H1 (cell line): Measurements from ENCODE around the gene ZNF837. TPM values are rescaled to one million over a fixed set of nuclear protein-coding genes. Genes with fewer than 3 reads are reported as not detected.

Experiments
- BACH1 ChIP-seq: IDR thresholded peaks from 2 replicates; pipeline ENCODE4 v1.6.1; 2012; ENCODE audit warnings: low read length, improper control_type of control experiment
- CEBPB ChIP-seq: IDR thresholded peaks from 2 replicates; pipeline ENCODE4 v1.6.1; 2012; ENCODE audit warnings: low read depth, low read length
- CHD7 ChIP-seq: fragments of 300-600 bp; sonication (generic); IDR thresholded peaks from 2 replicates; pipeline ENCODE4 v1.7.1; 2012; ENCODE audit warnings: low read length, moderate library complexity, mild to moderate bottlenecking, inconsistent platforms; ENCODE audit not compliant: insufficient replicate concordance
- EZH2 ChIP-seq: fragments of 200-600 bp; sonication (generic); IDR thresholded peaks from 2 replicates; pipeline ENCODE4 v1.7.1; 2012; ENCODE audit warnings: low read depth, mild to moderate bottlenecking, moderate library complexity, low read length, inconsistent platforms; ENCODE audit not compliant: severe bottlenecking
- GABPA ChIP-seq: IDR thresholded peaks from 2 replicates; pipeline ENCODE4 v1.6.1; 2011; ENCODE audit warnings: mild to moderate bottlenecking, low read length, moderate library complexity, borderline replicate concordance; ENCODE audit not compliant: insufficient read depth
- KDM4A ChIP-seq: IDR thresholded peaks from one replicate; pipeline ENCODE4 v1.7.1; 2012; ENCODE audit warnings: low read depth, mild to moderate bottlenecking, moderate library complexity, low read length, inconsistent platforms; ENCODE audit not compliant: severe bottlenecking
- MAFK ChIP-seq: IDR thresholded peaks from 2 replicates; pipeline ENCODE4 v1.6.1; 2012; ENCODE audit warnings: low read depth, mild to moderate bottlenecking, improper control_type of control experiment, low read length
- POLR2A ChIP-seq, 2 experiments: IDR thresholded peaks; 1 replicate in 1 of 2; 2 replicates in 1 of 2; pipeline ENCODE4 v1.6.1; 2011; ENCODE audit warnings: low read depth in 2 of 2, low read length in 2 of 2, mild to moderate bottlenecking in 2 of 2; ENCODE audit errors: control extremely low read depth in 1 of 2
- RXRA ChIP-seq: IDR thresholded peaks from 2 replicates; pipeline ENCODE4 v1.6.1; 2011; ENCODE audit warnings: low read depth, mild to moderate bottlenecking, low read length, moderate library complexity; ENCODE audit not compliant: insufficient read depth
- SIX5 ChIP-seq: IDR thresholded peaks from 2 replicates; pipeline ENCODE4 v1.6.1; 2011; ENCODE audit warnings: mild to moderate bottlenecking, low read depth, low read length
- TBP ChIP-seq: IDR thresholded peaks from 2 replicates; pipeline ENCODE4 v1.6.1; 2011; ENCODE audit warnings: low read depth, low read length, improper control_type of control experiment
- TEAD4 ChIP-seq: IDR thresholded peaks from 2 replicates; pipeline ENCODE4 v1.6.1; 2012; ENCODE audit warnings: low read depth, low read length, inconsistent platforms, mixed read lengths
- polyA plus RNA-seq, 7 experiments: library from polyadenylated mRNA; depleted of rRNA in 3 of 7; stranded (reverse) in 5 of 7; unstranded in 2 of 7; fragments of >200 nt in 5 of 7; fragments of 200-250 nt in 2 of 7; gene quantifications; 1 replicate in 5 of 7; 2 replicates in 1 of 7; 4 replicates in 1 of 7; pipeline versions ENCODE4 v1.2.1 to v1.2.3, GENCODE V29; 2011 to 2013; ENCODE audit warnings: missing spikeins in 2 of 7, mixed read lengths in 2 of 7
- total RNA-seq: library from RNA; stranded (reverse); fragmentation: NEBNext Ultra II Directional; extraction: Animal tissue kit (Norgen Biotek cat#: 25700); gene quantifications from 2 replicates; pipeline ENCODE4 v1.2.1, GENCODE V29; 2021

ZNF837 gene
- total and polyA plus RNA-seq, 2 of the 8 experiments (the other 6 are each of a cell fraction or from before 2014, with no cell fraction given), result 1.9 to 3.3 TPM

DNA sequence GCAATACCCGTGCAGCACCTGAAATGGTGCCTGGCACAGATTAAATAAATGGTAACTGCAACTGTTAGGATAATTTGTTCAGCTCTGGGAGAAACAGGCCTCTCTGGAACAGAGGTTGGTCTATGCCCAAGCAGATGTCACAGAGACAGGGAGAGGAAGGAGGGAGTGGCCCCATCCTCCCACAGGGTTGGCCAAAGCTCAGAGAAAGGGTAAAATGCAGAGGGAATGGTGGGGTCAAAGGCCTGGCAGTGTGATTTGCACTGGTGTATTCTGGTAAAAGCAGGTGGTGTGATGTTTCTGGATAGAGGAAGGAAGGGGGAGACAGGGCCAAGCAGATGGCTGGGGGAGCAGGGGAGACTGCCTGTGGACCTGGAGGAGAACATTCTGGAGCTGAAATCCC, 44.6 kb downstream of the ZNF837 start (continued):
- TF ChIP-seq CHD7, result no peak
- TF ChIP-seq MAFK, result no peak
- TF ChIP-seq GABPA, result no peak
- no peak for TF ChIP-seq EZH2
- no peak for TF ChIP-seq CEBPB
- no peak for TF ChIP-seq SIX5
- TF ChIP-seq TEAD4, result no peak
- no peak for TF ChIP-seq RXRA
- TF ChIP-seq KDM4A, result no peak
- TF ChIP-seq POLR2A (IDR thresholded peaks at IDR 0.05; ENCODE audit: control extremely low read depth in 1 of 2, low read depth in 2 of 2, low read length in 2 of 2), result no peak
- no peak for TF ChIP-seq BACH1
- no peak for TF ChIP-seq TBP
